NK-92 (cell line): ENCODE measurements around the gene TTC7B.
"Not testable (repeated sequence)": the region's sequence is repeated elsewhere in the genome, so short reads cannot be mapped to it uniquely, and the experiment has no call there.

Experiments used
- DNase-seq: peaks from one replicate; lab custom pipeline; 2025; ENCODE audit not compliant: unreplicated experiment; lab: John Stamatoyannopoulos, UW

TTC7B gene

DNA sequence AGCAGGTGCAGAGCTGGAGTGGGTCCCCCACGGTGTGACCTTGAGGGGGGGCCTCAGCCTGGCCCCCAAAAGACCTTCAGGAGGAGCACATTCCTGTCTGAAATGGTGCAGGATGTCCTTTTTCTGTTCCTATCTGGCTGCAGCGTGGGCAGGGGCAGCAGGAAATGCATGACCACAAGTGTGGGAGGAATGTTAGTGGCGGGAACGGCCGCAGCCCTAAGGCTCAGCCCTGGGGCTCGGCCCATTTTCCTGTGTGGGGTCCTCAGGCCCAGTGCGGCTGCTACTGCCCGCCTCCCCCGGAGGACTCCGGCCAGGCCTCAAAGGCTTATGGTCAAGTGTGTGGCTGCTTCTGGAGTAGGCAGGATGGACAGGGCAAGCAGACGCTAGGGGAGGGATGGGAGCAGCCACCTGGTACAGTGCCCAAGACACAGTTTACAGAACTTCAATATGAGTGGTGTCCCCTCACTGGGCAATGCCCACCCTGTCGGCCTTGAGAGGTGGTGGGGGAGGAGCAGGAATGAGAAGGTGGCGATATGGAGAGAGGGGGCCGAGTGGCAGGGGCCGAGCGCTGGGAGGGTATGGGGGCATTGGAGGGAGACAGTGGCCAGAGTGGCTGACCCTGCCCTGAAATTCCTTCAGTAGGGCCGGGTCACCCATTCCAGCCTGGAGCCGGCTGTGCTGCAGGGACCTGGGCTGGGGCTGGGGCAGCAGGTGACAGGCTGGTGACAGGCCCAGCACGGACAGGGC, 282.0 kb downstream of the TTC7B start:
- DNase-seq, result no peak

DNA sequence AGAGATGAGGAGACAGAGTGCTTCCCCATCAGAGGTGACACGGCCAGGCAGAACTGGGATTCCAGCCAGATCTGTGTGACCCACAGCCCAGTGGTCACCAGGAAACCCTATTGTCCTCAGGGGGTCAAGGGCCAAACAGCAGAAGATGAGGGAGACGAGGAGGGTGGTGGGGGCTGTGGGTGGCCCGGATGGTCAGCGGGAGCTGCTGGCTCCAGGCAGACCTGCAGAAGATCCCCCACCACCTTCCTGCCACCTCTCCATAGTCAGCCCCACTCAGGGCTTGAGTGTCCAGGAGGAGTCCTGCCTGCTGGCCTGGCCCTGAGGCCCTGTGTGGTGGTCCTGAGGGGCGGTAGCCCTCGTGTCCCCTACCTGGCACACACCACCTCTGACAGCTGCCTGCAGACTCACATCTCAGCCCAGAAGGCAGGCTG, 282.6 kb downstream of the TTC7B start:
- DNase-seq, result no peak

DNA sequence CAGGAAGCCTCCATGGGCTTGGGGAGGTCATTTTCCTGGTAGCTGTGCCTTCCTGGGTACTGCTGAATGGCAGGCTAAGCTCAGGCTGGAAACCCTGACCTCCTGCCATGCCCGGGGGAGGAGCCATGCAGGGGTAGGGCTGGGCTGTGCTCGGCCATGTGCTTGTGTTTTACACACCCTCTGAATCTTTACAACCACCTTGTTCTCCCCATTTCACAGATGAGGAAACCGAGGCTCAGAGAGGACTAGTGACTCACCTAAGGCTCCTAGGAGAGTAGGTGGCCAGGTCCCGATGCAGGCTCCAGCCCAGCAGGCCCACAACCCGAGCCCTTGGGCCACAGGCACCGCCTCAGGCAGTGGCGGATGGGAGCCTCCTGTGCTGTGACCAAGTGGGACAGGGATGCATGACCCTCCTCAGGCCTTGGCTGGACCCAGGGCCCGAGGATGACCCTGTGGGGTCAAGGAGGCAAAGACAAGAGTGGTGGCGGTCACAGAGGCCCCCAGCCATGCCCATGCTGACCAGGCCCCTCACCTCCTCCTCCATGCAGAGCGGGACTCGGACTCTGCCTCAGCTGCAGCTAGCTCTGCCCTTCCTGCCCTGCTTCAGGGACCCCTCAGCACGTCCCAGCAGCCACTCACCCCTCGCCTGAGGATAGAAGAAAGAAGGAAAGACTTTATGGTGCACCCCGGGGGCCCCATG, 283.3 kb downstream of the TTC7B start:
- no peak for DNase-seq

DNA sequence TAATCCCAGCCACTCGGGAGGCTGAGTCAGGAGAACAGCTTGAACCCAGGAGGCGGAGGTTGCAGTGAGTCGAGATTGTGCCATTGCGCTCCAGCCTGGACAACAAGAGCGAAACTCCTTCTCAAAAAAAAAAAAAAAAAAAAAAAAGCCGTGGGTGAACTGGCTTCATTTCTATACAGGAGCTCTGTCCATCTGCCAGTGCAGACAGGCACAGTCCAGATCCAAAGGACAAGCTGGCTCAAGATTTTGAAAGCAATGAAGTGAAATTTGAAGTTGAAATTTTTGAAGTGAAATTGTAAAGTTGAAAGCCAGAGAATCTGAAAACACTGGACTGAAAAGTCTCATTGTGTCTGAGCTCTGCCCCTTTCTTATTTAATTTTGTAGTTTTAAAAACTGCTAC, 284.7 kb downstream of the TTC7B start:
- DNase-seq, result no peak

DNA sequence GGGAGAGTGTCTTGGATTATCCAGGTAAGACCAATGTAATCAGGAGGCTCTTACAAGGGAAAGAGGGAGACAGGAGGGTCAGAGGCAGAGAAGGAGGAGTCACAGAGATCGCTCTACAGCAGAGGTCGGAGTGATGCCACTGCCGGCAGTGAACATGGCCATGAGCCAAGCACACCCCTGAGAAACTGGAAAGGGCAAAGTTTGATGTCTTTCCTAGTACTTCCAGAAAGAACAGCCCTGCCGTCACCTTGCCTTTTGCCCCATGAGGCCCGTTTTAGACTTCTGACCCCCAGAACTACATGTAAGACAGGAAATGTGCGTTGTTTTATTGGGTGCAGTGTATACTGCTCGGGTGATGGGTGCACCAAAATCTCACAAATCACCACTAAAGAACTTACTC, 285.7 kb downstream of the TTC7B start:
- DNase-seq, result no peak

DNA sequence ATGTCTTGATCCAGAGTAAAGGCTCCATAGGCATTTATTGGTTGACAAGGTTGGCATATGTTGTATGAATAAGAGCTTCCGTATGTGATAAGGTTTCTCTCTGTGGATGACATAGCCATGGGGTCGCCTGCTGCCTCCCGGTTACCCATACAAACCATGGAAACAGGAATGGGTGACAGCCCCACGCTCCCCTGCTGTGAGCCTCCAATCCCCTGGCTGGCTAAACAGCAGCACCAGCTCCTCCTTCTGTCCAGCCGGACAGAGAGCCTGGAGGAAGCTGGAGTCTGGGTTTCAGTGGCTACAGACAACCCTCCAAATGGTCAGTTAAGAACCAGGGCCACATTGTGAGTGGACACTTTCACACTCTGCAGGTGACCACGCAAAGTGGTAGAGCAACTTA, 288.3 kb downstream of the TTC7B start:
- no peak for DNase-seq

DNA sequence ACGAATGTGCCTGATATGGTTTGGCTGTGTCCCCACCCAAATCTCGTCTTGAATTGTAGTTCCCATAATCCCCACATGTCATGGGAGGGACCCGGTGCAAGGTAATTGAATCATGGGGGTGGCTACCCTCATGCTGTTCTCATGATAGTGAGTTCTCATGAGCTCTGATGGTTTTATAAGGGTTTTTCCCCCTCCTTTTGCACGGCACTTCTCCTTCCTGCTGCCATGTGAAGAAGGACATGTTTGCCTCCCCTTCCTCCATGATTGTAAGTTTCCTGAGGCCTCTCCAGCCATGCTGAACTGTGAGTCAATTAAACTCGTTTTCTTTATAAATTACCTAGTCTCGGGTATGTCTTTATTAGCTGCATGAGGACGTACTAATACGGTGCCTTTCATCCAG, 289.7 kb downstream of the TTC7B start:
- not testable (repeated sequence) for DNase-seq

DNA sequence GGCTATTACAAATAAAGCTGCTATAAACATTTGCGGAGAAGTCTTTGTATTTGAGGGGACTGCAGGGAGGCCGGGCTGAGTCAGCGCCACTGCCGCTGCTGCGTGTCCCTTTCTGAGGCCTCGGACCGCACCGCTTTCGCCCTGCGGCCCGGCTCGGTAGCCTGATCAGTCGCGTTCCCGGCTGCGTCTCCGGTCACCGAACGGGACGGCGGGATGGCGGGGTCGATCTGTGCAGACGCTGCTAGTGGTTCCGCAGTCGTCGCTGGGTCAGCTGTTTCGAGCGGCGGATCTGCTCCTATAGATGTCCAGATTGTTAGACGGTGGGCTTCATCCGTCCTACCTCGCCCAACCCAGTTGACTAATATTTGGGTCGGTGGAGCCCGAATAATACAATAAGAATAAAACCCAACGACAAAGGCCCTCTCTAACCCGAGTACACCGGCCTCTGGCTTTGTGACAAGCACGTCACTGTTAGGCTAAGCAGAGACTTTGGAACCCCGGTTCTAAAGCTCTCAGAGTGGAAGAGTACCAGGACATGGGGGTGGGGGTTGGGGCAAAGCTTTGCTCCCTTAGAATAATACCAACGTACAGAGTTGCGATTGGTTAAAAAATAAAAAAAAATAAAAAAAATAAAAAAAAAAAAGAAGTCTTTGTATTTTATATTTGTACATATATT, 290.7 kb downstream of the TTC7B start:
- DNase-seq, result not testable (repeated sequence)

DNA sequence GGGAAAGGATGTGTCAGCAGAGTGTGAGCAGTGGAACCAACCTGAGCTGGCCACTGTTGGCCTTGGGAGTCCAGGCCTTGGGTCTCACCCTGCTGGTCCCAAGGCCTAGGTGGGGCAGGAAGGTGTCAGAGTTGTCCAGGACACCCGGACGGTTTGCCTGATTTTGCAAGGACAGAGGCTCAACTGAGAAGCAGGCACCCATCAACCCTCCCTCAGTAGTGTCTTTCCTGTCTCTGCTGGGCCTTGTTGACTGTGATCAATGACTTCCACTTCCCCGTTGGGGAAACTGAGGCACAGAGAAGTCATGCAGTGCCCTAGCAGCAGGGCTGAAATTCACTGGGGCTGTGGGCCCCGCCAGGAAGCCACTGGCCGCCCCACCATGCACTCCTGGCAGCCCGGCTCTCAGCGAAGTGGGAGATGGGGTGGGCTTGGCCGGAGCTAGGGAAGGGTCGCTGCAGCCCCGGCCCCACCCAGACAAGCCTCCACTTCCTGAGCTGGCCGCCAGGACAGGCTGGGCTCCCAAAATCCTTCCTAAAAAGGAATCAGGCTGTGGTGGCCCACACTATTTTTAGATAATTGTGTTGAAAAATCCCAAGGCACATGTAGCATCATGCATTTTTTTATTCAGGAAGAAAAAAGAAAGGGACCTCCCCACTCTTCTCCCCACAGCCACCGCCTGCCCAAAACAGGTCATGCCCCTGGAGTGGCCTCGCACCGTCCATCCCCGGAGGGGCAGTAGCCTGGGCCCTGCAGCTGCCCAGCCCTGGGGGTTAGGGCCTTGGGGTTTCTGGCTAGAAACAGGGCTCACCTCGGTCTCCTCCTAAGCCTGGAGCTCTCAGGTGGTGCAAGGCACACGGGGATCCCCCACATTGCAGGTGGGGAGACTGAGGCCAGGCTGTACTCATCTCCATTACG, 292.0 kb downstream of the TTC7B start:
- DNase-seq, result no peak

DNA sequence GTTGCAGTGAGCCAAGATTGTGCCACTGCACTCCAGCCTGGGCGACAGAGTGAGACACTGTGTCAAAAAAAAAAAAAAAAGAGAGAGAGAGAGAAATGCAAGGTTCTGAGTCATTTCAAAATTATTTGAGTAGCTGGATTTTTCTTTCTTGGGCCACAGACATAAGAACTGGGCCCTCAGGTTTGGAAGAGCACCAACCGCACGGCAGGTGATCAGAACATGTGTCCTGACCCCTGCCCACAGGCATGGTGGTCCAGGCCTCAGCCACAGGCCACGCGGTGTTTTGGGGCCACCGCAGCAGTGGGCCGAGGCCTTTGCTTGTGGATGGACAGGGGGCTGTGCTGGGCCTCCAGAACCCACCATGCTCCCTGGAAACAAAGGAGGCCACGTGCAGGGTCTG, 292.7 kb downstream of the TTC7B start:
- DNase-seq, result no peak

DNA sequence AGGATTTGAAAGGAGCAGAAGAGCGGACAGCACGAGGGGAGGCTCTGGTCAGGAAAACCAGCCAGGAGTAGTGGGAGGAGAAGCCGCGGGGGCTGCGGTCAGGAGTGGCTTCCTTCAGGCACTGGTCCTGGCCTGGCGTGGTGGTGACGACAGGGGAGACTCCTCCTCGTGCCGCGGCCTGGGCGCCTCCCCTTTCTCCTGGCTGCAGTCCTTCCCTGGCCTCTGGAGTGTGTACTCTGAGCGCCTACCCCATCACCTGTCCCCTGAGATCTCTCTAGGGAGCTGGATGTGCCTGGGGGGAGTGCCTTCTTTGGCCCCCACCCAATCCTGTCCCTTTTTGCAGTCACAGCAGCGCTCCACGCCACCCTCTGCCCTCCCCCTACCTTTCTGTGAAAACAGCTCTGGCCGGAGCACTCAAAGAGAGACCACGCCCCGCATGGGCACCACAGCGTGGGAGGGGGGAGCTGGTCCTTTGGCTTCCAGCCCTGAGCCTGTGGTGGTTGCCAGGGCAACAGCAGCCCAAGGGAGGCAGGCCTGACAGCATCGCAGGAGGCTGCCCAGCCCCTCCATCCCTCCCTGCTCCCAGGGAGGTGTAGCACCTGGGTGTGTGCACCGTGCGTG, 293.5 kb downstream of the TTC7B start:
- DNase-seq, result no peak

DNA sequence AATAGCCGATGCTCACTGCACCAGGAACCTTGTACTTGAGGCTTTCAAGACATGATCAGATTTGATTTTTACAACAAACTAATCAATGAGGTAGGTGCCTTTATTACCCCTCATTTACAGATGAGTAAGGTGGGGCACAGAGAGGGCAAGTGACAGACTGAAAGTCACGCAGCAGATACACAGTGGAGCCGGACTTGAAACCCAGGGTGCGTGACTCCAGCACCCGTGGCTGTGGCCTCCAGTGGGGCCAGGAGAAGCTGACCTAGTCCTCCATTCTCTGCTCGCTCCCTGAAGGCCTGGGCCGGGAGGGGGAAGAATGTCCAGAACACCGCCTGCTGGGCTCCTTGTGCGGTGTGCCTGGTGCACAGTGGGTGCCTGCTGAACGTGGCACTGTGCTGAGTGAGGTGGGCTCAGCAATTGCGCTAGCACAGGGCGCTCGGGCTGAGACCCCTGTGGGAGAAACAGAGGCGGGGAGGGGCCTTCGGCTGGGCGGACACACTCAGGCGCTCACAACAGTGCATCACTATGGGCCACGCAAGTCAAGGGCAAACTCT, 294.2 kb downstream of the TTC7B start:
- DNase-seq, result no peak

DNA sequence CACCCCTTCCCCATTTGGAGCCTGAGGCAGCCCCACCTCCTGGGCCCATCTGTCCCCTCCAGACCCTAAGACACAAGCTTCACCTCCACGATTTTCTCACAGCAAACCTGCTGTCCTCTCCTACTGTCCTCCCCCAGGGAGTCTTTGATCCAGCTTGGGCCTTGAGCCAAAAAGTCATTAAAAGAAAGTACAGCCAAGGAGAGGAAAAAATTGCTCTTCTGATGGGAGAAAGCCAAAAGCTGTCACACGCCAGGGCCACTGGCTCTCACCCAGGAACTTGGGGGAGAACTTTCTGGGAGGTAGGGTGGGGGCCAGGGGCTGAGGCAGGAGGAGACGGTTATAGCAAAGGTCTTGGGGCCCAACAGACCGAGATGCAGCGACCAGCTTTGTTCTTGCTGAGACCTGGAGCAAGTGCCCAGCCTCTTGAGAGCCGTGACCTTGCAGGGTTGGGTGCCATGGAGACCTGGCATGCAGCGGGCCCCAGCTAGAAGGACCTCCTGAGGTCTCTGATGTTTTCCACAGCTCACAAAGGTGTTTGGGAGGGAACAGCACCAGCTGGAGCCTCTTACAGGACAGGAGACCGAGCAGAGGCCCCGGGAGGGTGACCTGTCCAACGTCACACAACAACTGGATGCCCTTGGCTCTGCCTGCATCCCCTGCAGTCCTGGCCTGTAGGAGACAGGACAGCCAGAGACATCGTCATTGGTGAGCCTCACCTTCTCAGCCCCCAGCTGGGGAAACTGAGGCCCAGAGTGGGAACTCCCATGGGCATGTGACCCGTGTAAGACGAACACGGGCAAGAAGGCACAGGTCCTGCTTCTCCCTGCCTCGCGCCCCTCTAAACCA, 294.9 kb downstream of the TTC7B start:
- DNase-seq, result no peak

DNA sequence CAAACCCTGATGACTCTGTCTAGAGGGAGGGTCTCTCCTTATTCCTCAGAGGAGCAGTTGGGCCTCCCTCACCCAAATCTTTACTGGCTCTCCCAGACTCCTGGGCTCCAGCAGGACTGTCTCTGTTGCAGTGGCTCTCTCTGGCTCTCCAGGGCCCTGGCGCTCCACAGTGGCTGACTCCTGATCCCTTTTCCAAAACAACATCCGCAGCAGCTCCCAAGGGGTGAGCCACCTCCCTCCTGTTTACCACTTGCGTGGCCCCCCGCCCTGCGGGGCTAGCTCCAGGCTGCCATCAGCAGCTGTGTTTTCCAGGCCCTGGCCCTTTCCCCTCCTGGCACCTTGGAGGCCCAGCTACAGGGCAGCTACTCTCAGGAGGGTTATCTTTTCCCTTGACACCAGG, 295.9 kb downstream of the TTC7B start:
- no peak for DNase-seq

DNA sequence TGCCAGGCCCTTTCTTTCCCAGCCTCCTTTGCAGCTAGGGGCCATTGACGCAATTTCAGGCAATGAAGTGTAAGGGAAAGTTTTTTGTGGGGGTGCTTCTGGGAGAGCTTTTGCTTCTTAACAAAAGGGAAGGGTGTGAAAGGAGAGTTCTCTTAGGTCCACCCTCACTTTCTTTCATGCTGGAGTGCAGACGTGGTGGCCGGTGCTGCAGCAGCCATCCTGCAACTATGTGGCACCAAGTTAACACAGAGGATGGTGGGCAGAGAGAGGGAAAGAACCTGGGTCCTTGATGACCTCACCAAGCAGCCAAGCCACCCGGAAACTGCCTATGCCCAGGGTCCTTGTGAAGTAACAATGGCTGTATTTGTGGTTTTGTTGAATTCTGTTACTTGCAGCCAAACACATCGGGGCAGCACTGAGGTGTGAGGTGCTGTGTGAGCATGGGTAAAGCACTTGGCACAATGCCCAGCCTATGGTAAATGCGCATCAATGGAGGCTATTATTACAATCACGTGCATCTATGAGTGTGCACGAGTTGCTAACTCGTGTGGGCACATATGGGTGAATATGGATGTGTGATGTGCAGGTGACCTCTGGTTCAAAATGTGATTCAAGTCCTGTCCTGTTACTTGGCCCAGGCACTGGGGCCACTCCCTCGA, 296.8 kb downstream of the TTC7B start:
- no peak for DNase-seq

DNA sequence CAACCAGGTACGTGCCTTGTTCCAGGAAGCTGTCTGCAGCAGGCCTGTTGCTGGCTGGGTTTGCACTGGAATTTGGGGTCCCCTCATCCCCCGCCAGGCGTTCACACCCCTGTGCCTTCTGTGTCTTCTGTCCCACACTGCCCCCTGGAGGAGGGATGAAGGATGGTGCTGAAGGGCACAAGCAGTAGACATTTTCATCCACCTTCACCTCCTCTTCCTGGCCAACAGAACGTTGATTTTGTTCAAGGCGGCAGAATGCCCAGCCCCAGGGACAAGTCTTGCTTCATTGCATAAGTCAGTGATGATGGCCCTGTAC, 297.3 kb downstream of the TTC7B start:
- DNase-seq, result no peak

DNA sequence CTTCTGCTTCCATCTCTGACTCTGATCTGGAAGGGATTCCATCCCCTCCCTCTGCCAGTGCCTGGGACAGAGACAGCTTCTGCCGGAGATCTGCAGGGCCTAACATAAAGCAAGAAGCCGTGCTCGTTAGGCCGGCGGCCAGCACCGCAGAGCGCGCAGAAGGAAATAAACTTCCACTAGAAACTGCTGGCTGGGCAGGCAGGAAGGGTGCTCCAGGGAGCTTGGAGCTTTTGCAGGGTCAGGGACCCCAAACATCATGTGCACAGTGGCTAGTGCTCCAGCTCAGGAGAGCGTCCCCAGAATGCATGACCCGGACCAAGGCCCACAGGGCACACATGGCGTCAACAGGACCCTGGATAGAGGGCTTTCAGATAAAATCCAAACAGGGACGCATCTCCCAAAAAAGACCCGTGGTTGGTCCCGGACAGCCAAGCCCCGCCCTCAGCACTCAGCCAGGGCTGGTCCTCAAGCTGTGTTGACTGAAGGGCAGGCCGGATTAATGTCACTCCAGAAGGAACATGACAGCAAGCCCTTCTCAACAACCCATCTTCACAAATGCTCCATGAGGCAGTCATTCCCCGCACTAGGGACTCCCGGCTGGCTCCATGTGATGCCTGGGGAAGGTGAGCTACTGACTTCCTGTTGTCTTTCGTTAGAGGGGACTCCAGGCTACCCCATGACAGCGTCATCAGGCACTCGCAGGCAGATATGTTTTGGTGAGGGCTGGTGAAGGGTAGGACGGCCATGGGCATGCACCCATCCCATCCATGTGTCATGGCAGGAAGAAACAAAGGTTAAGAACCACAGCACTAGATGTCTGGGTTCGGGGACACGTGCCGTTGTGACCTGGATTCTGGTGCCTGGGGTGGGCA, 297.9 kb downstream of the TTC7B start:
- no peak for DNase-seq
